H1 (cell line): Measurements from ENCODE around the gene PYGB. TPM values are rescaled to one million over a fixed set of nuclear protein-coding genes. Genes with fewer than 3 reads are reported as not detected.

Experiments
- RXRA ChIP-seq: IDR thresholded peaks from 2 replicates; pipeline ENCODE4 v1.6.1; 2011; ENCODE audit warnings: low read depth, mild to moderate bottlenecking, low read length, moderate library complexity; ENCODE audit not compliant: insufficient read depth
- SRF ChIP-seq: IDR thresholded peaks from 2 replicates; pipeline ENCODE4 v1.6.1; 2011; ENCODE audit warnings: mild to moderate bottlenecking, low read depth, low read length, moderate library complexity
- SUZ12 ChIP-seq: fragments of 200-600 bp; sonication (generic); IDR thresholded peaks from 2 replicates; pipeline ENCODE4 v1.6.1; 2012; ENCODE audit warnings: mild to moderate bottlenecking, inconsistent platforms, low read length, moderate library complexity, mixed read lengths
- ZNF274 ChIP-seq: IDR thresholded peaks from 2 replicates; pipeline ENCODE4 v1.7.0; 2012; ENCODE audit warnings: low read length, borderline replicate concordance; ENCODE audit errors: extremely low read depth
- polyA plus RNA-seq, 7 experiments: library from polyadenylated mRNA; depleted of rRNA in 3 of 7; stranded (reverse) in 5 of 7; unstranded in 2 of 7; fragments of >200 nt in 5 of 7; fragments of 200-250 nt in 2 of 7; gene quantifications; 1 replicate in 5 of 7; 2 replicates in 1 of 7; 4 replicates in 1 of 7; pipeline versions ENCODE4 v1.2.1 to v1.2.3, GENCODE V29; 2011 to 2013; ENCODE audit warnings: missing spikeins in 2 of 7, mixed read lengths in 2 of 7
- total RNA-seq: library from RNA; stranded (reverse); fragmentation: NEBNext Ultra II Directional; extraction: Animal tissue kit (Norgen Biotek cat#: 25700); gene quantifications from 2 replicates; pipeline ENCODE4 v1.2.1, GENCODE V29; 2021

Gene PYGB
- total and polyA plus RNA-seq, 2 of the 8 experiments (the other 6 are each of a cell fraction or from before 2014, with no cell fraction given) = 26.6 to 56.0 TPM

DNA sequence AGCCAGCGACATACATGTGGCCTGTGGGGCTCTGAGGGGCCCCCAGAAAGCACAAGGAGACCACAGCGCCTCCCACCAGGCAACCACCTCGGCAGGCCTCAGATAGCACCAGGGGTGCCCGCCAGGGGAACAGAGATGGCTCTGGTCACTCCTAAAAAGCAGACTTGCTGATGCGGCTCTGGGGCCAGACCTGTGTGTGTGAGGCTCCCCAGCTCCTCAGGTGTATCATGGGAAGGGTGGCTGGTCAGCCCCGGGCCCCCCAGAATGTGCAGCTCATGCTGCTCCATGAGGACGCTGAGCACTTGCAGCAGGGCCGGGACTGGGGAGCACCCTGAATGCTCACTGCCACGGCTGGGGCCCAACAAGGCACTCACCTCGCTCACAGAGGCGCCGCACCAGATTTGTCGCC is 60.2 kb downstream of the PYGB start (continued):
- TF ChIP-seq ZNF274 = no peak
- TF ChIP-seq SUZ12 = no peak
- no peak for TF ChIP-seq SRF
- no peak for TF ChIP-seq RXRA
